HepG2 (cell line): ENCODE results near the gene MS4A18. TPM values are rescaled to one million over a fixed set of nuclear protein-coding genes. Genes with fewer than 3 reads are reported as not detected.
"Not testable (repeated sequence)": the region's sequence is repeated elsewhere in the genome, so short reads cannot be mapped to it uniquely, and the experiment has no call there.

ENCODE experiments used
- ATAC-seq: fragments of 200-7000 bp; cut with Tn5 transposase; 3 replicates; pipeline ENCODE4 v1.9.1; 2020; ENCODE audit warnings: mild to moderate bottlenecking, moderate library complexity
- BruUV-seq: library from RNA; stranded (reverse); fragments of 400-500 nt; replicated peaks from 2 replicates; lab custom pipeline; 2021; lab: Mats Ljungman, UMichigan
- CTCF ChIA-PET: fragments of 300-600 bp; formaldehyde crosslinking; extraction: SDS; loops from one replicate; lab custom pipeline; 2021; ENCODE audit warnings: low total read pairs, inconsistent platforms, low intra/inter-chr PET ratio; lab: Yijun Ruan, JAX
- POLR2A ChIA-PET: fragments of 350-600 bp; sonication (Branson Sonifier 250); formaldehyde crosslinking; loops from one replicate; lab custom pipeline; 2020; ENCODE audit warnings: antibody characterized with exemption, inconsistent platforms; lab: Yijun Ruan, JAX
- DNase-seq: peaks from one replicate; pipeline ENCODE4 v3.0.0-alpha.2; 2015; ENCODE audit warnings: low spot score
- FAIRE-seq: peaks from 3 replicates; lab custom pipeline; 2011; peaks lifted over from hg19 to GRCh38; lab: Jason Lieb, UNC
- H2AFZ ChIP-seq: one replicate; pipeline ENCODE4 v1.6.1; 2011; ENCODE audit warnings: low read length, inconsistent platforms
- H3K27ac ChIP-seq: fragments of 300-600 bp; 3 replicates; pipeline ENCODE4 v1.8.0; 2011; ENCODE audit warnings: mixed run types, mild to moderate bottlenecking, mixed read lengths, low read length, inconsistent platforms; ENCODE audit not compliant: insufficient read depth; ENCODE audit errors: extremely low read length
- H3K27me3 ChIP-seq, 2 experiments: fragments of 200-600 bp in 1 of 2; 2 replicates in 1 of 2; 3 replicates in 1 of 2; pipeline versions ENCODE4 v1.6.0 to v1.8.0; 2011; ENCODE audit warnings: low read length in 2 of 2, mild to moderate bottlenecking in 2 of 2, moderate library complexity in 2 of 2, inconsistent platforms in 1 of 2; ENCODE audit not compliant: insufficient read depth in 2 of 2, control insufficient read depth in 1 of 2
- H3K36me3 ChIP-seq, 2 experiments: fragments of 200-600 bp in 1 of 2; replicated peaks in 1 of 2; 2 replicates in 1 of 2; 3 replicates in 1 of 2; pipeline versions ENCODE4 v1.5.1 to v1.8.0; 2011; ENCODE audit warnings: low read length in 2 of 2, inconsistent platforms in 1 of 2; ENCODE audit not compliant: insufficient read depth in 2 of 2, control insufficient read depth in 1 of 2
- H3K4me1 ChIP-seq: 2 replicates; pipeline ENCODE4 v1.5.1; 2012; ENCODE audit warnings: low read length, inconsistent platforms; ENCODE audit not compliant: insufficient read depth
- H3K4me2 ChIP-seq: 2 replicates; pipeline ENCODE4 v1.6.0; 2011; ENCODE audit warnings: low read depth, low read length, inconsistent platforms
- H3K4me3 ChIP-seq, 3 experiments: fragments of 200-600 bp in 1 of 3; sonication (generic), shearing (Covaris generic) in 1 of 3; replicated peaks in 1 of 3; 2 replicates each; pipeline ENCODE4 v1.5.1; 2011 to 2016; ENCODE audit warnings: low read length in 3 of 3, inconsistent platforms in 2 of 3, low read depth in 2 of 3, mild to moderate bottlenecking in 2 of 3, control low read depth in 1 of 3, mixed read lengths in 1 of 3; ENCODE audit not compliant: insufficient read depth in 1 of 3
- H3K79me2 ChIP-seq: one replicate; pipeline ENCODE4 v1.6.1; 2011; ENCODE audit warnings: low read length, inconsistent platforms; ENCODE audit not compliant: insufficient read depth
- H3K9ac ChIP-seq: 2 replicates; pipeline ENCODE4 v1.6.0; 2011; ENCODE audit warnings: mild to moderate bottlenecking, low read depth, low read length, inconsistent platforms; ENCODE audit not compliant: insufficient read depth
- H3K9me3 ChIP-seq: 2 replicates; pipeline ENCODE4 v1.5.1; 2012; ENCODE audit warnings: mild to moderate bottlenecking, low read length
- H4K20me1 ChIP-seq: 2 replicates; pipeline ENCODE4 v1.6.0; 2011; ENCODE audit warnings: inconsistent platforms, mild to moderate bottlenecking, low read length, moderate library complexity; ENCODE audit not compliant: insufficient read depth
- FLYWCH1 ChIP-seq: sonication (generic); formaldehyde crosslinking; IDR thresholded peaks from 2 replicates; pipeline ENCODE4 v1.8.1; 2023; ENCODE audit warnings: mild to moderate bottlenecking, missing genetic modification reagents
- FOXM1 ChIP-seq: sonication (generic); formaldehyde crosslinking; IDR thresholded peaks from 2 replicates; pipeline ENCODE4 v1.5.0; 2020; ENCODE audit warnings: missing genetic modification reagents
- FOXP1 ChIP-seq, 2 experiments: fragments of 450-650 bp in 1 of 2; IDR thresholded peaks; 2 replicates each; pipeline ENCODE4 v1.6.1; 2017 to 2018; ENCODE audit warnings: antibody characterized with exemption in 1 of 2
- HOXA3 ChIP-seq: sonication (generic); formaldehyde crosslinking; IDR thresholded peaks from 2 replicates; pipeline ENCODE4 v1.5.0; 2020; ENCODE audit warnings: missing genetic modification reagents
- MXD1 ChIP-seq: sonication (generic); formaldehyde crosslinking; IDR thresholded peaks from 2 replicates; pipeline ENCODE4 v1.4.0; 2020; ENCODE audit warnings: mild to moderate bottlenecking, missing genetic modification reagents
- SNRNP70 ChIP-seq: fragments of 200-400 bp; formaldehyde crosslinking; IDR thresholded peaks from 2 replicates; pipeline ENCODE4 v1.6.1; 2017; ENCODE audit warnings: mild to moderate bottlenecking, low read depth, low read length, moderate library complexity
- ZFP1 ChIP-seq: IDR thresholded peaks from 2 replicates; pipeline ENCODE4 v1.6.1; 2016
- ZNF101 ChIP-seq: sonication (generic); formaldehyde crosslinking; IDR thresholded peaks from 2 replicates; pipeline ENCODE4 v1.4.0; 2020; ENCODE audit warnings: mild to moderate bottlenecking, low read depth, missing genetic modification reagents, borderline replicate concordance
- ZNF510 ChIP-seq: sonication (generic); formaldehyde crosslinking; IDR thresholded peaks from 2 replicates; pipeline ENCODE4 v1.4.0; 2020; ENCODE audit warnings: low read depth, mild to moderate bottlenecking, missing genetic modification reagents
- ZNF766 ChIP-seq: sonication (generic); formaldehyde crosslinking; IDR thresholded peaks from 2 replicates; pipeline ENCODE4 v1.5.0; 2020; ENCODE audit warnings: missing genetic modification reagents, borderline replicate concordance
- ZSCAN20 ChIP-seq: sonication (generic); formaldehyde crosslinking; IDR thresholded peaks from 2 replicates; pipeline ENCODE4 v1.4.0; 2020; ENCODE audit warnings: missing genetic modification reagents, mild to moderate bottlenecking, borderline replicate concordance
- ZSCAN21 ChIP-seq: sonication (generic); formaldehyde crosslinking; IDR thresholded peaks from 2 replicates; pipeline ENCODE4 v1.8.0; 2022; ENCODE audit warnings: mild to moderate bottlenecking, missing genetic modification reagents, moderate library complexity, borderline replicate concordance
- ZSCAN22 ChIP-seq: sonication (generic); formaldehyde crosslinking; IDR thresholded peaks from 2 replicates; pipeline ENCODE4 v1.4.0; 2020; ENCODE audit warnings: mild to moderate bottlenecking, missing genetic modification reagents
- WGBS: methylation state at CpG from one replicate; pipeline ENCODE4 v1.1.6; 2017; ENCODE audit warnings: low lambda C conversion rate; 5-methylcytosine and 5-hydroxymethylcytosine counted together
- in situ Hi-C: cut with HindIII; loops from 2 replicates; pipeline ENCODE4 v1.10.0; 2017; ENCODE audit warnings: low pct_unique_long_range_greater_than_20kb; ENCODE audit not compliant: extremely low pct_ligation_motif_present
- intact Hi-C: fragments of 100-400 bp; cut with micrococcal nuclease; formaldehyde crosslinking; loops from one replicate; pipeline ENCODE4 v1.10.0; 2022; ENCODE audit not compliant: unreplicated experiment
- polyA plus RNA-seq, 8 experiments: library from polyadenylated mRNA; depleted of rRNA in 3 of 8; stranded (reverse) in 7 of 8; unstranded in 1 of 8; fragments of >200 nt; fragmentation: Illumina TruSeq in 4 of 8; extraction: Trizol in 4 of 8; gene quantifications; 2 replicates each; pipeline versions ENCODE4 v1.2.1 to v1.2.3, GENCODE V29; 2011 to 2016; ENCODE audit warnings: low read depth in 4 of 8, missing spikeins in 1 of 8, mixed read lengths in 1 of 8; ENCODE audit not compliant: insufficient read depth in 1 of 8
- total RNA-seq, 5 experiments: library from RNA; depleted of rRNA; stranded (reverse); fragments of >200 nt; fragmentation: Illumina TruSeq; extraction: Trizol; gene quantifications; 2 replicates each; pipeline ENCODE4 v1.2.3, GENCODE V29; 2016; ENCODE audit warnings: low read depth in 1 of 5

Gene MS4A18
- total and polyA plus RNA-seq, 2 of the 13 experiments (the other 11 are each of a cell fraction or from before 2014, with no cell fraction given), result not detected

DNA sequence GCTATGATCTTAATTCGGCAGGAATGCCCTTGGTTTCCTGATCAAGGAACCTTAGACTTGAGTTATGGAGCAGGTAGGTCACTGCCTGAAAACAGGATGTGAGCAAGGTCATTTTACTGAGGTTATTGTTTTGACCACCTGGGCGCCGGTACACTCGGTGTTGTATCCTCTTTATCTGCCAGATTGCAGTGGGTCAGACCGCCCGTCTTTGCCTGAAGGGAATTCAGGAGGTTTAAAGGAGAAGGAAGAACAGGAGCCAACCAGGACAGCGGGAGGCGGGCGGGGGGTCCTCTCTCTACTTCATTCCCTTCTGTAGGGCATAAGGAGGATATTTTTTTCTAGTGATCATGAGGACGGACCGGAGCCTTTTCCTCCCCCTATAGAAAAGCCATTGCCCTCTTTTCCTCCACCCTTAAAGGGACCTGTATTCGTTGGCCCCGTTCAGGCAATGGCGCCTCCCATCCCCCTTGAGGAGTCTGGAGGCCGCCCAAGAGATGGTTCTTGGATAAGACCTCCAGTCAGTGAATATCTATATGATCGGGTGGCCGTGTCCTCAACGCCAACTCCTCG, 32.8 kb downstream of the MS4A18 start:
- no peak overlapping the region for H3K9ac ChIP-seq
- WGBS, result 22% methylated on average over 14 of the region's 19 CpGs
- no TSS peak for BruUV-seq
- no peak overlapping the region for H3K4me2 ChIP-seq
- DNase-seq (no peak), FAIRE-seq (no peak), ATAC-seq (no peak)
- intact Hi-C loops (no loop called here), in situ Hi-C loops (no loop called here)
- H3K79me2 ChIP-seq, result no peaks in the 10 kb centered on the region
- no peak overlapping the region for H3K27ac ChIP-seq
- H3K36me3 ChIP-seq, result no peaks in the 10 kb centered on the region
- no peak overlapping the region for H2AFZ ChIP-seq
- H4K20me1 ChIP-seq, result no peaks in the 10 kb centered on the region
- H3K4me3 ChIP-seq, result no peak overlapping the region
- peaks cover 1 to 22% of the 10 kb centered on the region in 2 experiments; a peak in 2 of 5 replicates for H3K27me3 ChIP-seq
- no peaks in the 10 kb centered on the region for H3K9me3 ChIP-seq
- peaks cover 4% of the 10 kb centered on the region; the same call in 1 of the 2 replicates for H3K4me1 ChIP-seq
- POLR2A ChIA-PET, result no interaction called here
- TF ChIP-seq HOXA3 (CRISPR knock-in tag), result no peak
- no peak for TF ChIP-seq SNRNP70
- no peak for TF ChIP-seq MXD1 (CRISPR knock-in tag)
- TF ChIP-seq FOXM1 (CRISPR knock-in tag), result no peak
- no peak for TF ChIP-seq FOXP1 (IDR thresholded peaks at IDR 0.05)
- no peak for TF ChIP-seq FOXP1 (CRISPR knock-in tag; IDR thresholded peaks at IDR 0.05)
- no peak for TF ChIP-seq ZNF101 (CRISPR knock-in tag)
- no peak for TF ChIP-seq ZSCAN22
- no peak for TF ChIP-seq ZSCAN21 (CRISPR knock-in tag)
- no peak for TF ChIP-seq ZNF766 (CRISPR knock-in tag)
- TF ChIP-seq FLYWCH1 (CRISPR knock-in tag), result no peak
- TF ChIP-seq ZSCAN20 (CRISPR knock-in tag), result no peak
- no peak for TF ChIP-seq ZFP1 (CRISPR knock-in tag)
- TF ChIP-seq ZNF510, result no peak
- CTCF ChIA-PET, result interaction anchor here (0.9 kb wide), 2 partner anchors 56 to 492 kb away, joined by 3 read pairs; no protein-coding TSS in a partner anchor

DNA sequence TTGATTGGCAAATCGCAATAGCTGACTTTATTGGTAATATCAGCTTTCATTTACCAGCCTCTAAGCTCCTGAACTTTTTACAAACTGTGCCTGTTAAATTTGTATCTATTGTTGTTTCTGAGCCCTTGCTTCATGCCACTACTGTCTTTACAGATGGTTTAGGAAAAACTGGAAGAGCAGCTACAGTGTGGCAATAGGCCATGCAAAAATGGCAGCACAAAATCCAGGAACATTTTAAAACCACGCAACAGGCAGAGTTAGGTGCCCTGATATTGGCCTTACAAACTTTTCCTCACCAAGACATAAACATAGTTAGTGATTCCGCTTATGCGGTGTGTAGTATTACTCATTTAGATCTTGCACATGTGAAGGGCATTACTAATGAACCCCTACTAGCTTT, 34.2 kb downstream of the MS4A18 start:
- 37% methylated on average over 4 of the region's 4 CpGs for WGBS
- FAIRE-seq, H3K9me3 ChIP-seq, CTCF ChIA-PET, in situ Hi-C loops, H3K4me3 ChIP-seq, H3K27ac ChIP-seq, H3K79me2 ChIP-seq, BruUV-seq, DNase-seq, POLR2A ChIA-PET, H3K4me2 ChIP-seq, ATAC-seq, intact Hi-C loops, H3K9ac ChIP-seq, H3K36me3 ChIP-seq, H3K4me1 ChIP-seq, H2AFZ ChIP-seq, H4K20me1 ChIP-seq: not testable (repeated sequence)
- H3K27me3 ChIP-seq, result peaks cover 1 to 25% of the 10 kb centered on the region in 2 experiments; a peak in 3 of 5 replicates
